CD4-positive, alpha-beta T cell treated with Interleukin-15 for 4 hours (primary cell): ENCODE data around the gene SCRN1.

Source experiments
- DNase-seq: peaks from one replicate; pipeline ENCODE4 v3.0.0-alpha.2; 2020; ENCODE audit warnings: low spot score

SCRN1 gene

GRCh38 chr7:30003098-30003497 lies 13.5 kb upstream of the SCRN1 start:
- DNase-seq: no peak

- no peak for DNase-seq
These were observed 12.4 kb upstream of the SCRN1 start for GRCh38 chr7:30001998-30002397.

GRCh38 chr7:29998489-29998888 lies 8.9 kb upstream of the SCRN1 start:
- no peak for DNase-seq

GRCh38 chr7:29996321-29996720 lies 6.7 kb upstream of the SCRN1 start:
- DNase-seq: no peak

GRCh38 chr7:29995652-29996051 lies 6.1 kb upstream of the SCRN1 start:
- DNase-seq: no peak

GRCh38 chr7:29993140-29993539 lies 3.5 kb upstream of the SCRN1 start:
- DNase-seq: no peak

GRCh38 chr7:29991937-29992336 lies 2.3 kb upstream of the SCRN1 start:
- no peak for DNase-seq

- no peak for DNase-seq
These were observed 1.3 kb upstream of the SCRN1 start for GRCh38 chr7:29990931-29991330.

GRCh38 chr7:29988424-29989256 lies 961 bp downstream of the SCRN1 start:
- DNase-seq: no peak

GRCh38 chr7:29987811-29988317 lies 1.7 kb downstream of the SCRN1 start:
- DNase-seq: no peak

- no peak for DNase-seq
These were observed 2.5 kb downstream of the SCRN1 start for GRCh38 chr7:29987083-29987482.

GRCh38 chr7:29980151-29980550 lies 9.4 kb downstream of the SCRN1 start:
- DNase-seq: no peak

- no peak for DNase-seq
These were observed 11.5 kb downstream of the SCRN1 start for GRCh38 chr7:29977886-29978651.

GRCh38 chr7:29976673-29977415 lies 12.8 kb downstream of the SCRN1 start:
- DNase-seq: no peak

GRCh38 chr7:29976266-29976665 lies 13.3 kb downstream of the SCRN1 start:
- no peak for DNase-seq

GRCh38 chr7:29975561-29975960 lies 14.0 kb downstream of the SCRN1 start:
- no peak for DNase-seq

- DNase-seq: no peak
These were observed 15.3 kb downstream of the SCRN1 start for GRCh38 chr7:29974286-29974685.

- DNase-seq: no peak
These were observed 17.3 kb downstream of the SCRN1 start for GRCh38 chr7:29972315-29972669.

GRCh38 chr7:29971566-29972314 lies 17.9 kb downstream of the SCRN1 start:
- DNase-seq: no peak

GRCh38 chr7:29970158-29970557 lies 19.4 kb downstream of the SCRN1 start:
- no peak for DNase-seq

- no peak for DNase-seq
These were observed 19.9 kb downstream of the SCRN1 start for GRCh38 chr7:29969738-29970137.
